GM08714 (cell line): ENCODE measurements around the gene TMEM72.

Experiments used
- H3K4me3 ChIP-seq: fragments of 200-500 bp; sonication (Bioruptor generic); 2 replicates; pipeline ENCODE4 v1.5.1; 2014; ENCODE audit warnings: mild to moderate bottlenecking, low read length, inconsistent platforms
- ZNF274 ChIP-seq: IDR thresholded peaks from 2 replicates; pipeline ENCODE4 v1.6.1; 2012; ENCODE audit warnings: mild to moderate bottlenecking, low read depth, low read length

TMEM72 gene

DNA sequence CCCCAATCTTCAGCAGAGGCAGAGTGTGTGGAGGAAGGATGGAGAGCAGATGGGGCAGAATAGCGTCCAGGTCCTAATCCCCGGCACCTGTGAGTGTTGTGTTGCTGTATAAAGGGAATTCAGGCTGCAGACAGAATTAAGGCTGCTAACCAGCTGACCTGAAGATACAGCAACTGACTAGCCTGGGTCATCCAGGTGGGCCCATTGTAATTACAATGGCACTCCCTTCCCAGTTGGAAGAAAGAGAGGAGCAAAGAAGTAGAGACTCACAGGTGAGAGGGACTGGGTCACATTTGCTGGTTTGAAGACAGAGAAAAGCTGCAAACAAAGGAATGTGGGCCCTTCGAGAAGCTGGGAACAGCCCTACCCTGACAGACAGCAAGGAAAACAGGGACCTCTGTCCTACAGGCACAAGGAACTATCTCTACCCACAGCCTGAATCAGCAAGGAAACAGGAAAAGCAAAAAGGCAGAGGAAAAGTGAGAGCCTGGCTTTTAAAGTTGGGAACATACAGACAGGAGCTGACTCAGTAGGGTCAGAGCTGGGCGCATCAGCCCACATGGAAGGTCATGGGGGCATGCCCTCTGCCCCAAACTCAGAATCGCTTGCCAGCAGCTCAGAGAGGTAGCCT lies 11.6 kb upstream of the TMEM72 start:
- no peak for TF ChIP-seq ZNF274
- no peak overlapping the region for H3K4me3 ChIP-seq

DNA sequence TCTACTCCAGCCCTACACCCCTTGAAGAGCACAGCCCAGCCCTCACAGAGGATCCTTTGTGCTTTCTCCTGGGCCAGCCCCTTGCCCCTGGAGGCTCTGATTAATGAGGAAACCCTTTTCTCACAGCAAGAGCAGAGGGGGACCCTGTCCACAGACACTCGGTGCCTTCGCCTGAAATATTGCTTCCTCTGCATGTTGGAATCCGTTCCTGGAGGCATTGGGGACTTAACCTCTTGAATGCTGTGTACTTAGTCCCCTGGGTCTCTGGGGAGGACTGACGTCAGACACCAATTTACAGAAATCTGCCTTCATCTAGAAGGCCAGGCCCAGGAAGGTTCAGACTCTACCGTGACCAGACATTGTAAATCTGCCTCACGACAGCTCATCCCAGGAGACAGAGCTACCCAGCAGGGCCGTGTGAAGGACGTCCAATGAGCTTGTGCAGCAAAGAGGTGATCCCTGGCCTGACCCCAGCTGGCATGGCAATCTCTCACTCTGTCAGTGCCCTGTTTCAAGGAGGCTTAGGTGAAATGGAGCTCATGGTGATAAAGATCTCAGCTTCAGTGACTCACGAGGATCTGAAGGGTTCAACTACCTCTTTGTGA lies 8.1 kb upstream of the TMEM72 start:
- H3K4me3 ChIP-seq: no peak overlapping the region
- no peak for TF ChIP-seq ZNF274

DNA sequence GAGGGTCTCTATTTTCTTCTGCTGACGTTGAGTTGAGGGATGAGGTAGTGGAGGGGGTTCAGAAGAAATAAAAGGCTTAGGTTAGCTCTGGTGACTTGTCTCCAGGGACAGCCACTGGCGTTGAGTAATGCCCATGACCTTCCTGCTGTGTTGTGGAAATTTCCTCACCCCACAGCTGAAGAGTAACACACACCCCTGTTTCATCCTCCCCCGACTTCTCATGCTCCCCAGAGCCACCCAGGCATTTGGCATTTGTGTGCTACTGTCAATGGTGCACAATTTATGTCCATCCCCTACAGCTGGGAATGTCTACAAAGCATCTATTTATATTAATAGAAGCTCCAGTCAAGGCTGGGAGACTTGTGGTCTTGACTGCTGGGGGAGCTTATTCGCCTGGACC lies 4.7 kb upstream of the TMEM72 start:
- no peak for TF ChIP-seq ZNF274
- H3K4me3 ChIP-seq: no peak overlapping the region

DNA sequence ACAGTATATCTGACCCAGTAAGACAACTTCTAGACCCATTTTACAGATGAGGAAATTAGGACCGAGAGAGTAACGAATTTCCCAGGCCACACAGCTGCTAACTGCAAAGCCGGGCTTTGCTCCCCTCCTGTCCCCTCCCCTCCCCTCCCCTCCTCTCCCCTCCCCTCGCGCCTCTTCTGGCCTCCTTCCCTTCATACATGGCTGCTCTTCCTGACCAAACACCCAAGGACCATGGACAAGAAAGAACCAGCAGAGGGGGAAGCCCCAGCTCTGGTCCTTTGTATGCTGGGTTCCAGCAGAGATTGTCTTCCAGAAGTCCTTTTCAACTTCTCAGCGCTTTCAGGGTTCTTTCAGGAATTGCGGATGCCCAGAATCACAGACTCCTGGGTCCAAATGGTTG lies 3.6 kb upstream of the TMEM72 start:
- TF ChIP-seq ZNF274: no peak

GRCh38 chr10:44908066-44908749 lies 2.9 kb upstream of the TMEM72 start:
- TF ChIP-seq ZNF274: no peak
- no peak overlapping the region for H3K4me3 ChIP-seq

More for the DNA sequence above, 3.6 kb upstream of the TMEM72 start:
- H3K4me3 ChIP-seq: no peak overlapping the region

DNA sequence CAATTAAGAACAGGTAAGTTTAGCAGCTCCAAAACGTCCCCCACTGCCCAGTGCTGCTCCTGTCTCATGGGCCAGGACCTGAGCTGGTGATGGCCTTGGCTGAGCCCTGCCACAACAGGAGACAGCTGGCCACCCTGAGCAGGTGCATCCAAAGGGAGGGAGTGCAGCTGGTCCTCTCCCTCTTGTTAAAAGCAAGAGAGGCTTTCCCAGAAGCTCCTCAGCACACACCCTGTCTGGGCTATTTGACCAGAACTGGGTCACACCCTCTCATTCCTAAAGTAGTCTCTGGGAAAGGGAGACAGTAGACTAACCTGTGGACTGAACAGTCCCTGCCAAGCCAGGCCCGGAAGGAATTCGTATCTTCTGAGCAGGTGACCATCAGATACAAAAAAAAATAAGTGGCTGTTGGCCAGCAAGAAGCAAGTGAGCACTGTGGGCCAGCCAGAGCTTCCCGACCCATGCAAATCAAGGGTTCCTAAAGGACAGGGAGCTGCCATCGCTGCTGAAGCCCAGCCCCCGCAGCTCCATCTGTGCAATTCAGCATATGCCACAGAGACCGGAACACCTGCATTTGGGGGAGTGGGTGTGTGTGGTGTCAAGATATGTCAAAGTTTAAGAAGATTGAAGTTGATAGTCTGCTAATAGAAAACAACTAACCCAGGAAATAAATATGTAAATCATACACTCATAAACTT lies 2.1 kb upstream of the TMEM72 start:
- H3K4me3 ChIP-seq: no peak overlapping the region
- no peak for TF ChIP-seq ZNF274

- no peak overlapping the region for H3K4me3 ChIP-seq
- TF ChIP-seq ZNF274: no peak
Observed at GRCh38 chr10:44909910-44910309, 1.2 kb upstream of the TMEM72 start.

DNA sequence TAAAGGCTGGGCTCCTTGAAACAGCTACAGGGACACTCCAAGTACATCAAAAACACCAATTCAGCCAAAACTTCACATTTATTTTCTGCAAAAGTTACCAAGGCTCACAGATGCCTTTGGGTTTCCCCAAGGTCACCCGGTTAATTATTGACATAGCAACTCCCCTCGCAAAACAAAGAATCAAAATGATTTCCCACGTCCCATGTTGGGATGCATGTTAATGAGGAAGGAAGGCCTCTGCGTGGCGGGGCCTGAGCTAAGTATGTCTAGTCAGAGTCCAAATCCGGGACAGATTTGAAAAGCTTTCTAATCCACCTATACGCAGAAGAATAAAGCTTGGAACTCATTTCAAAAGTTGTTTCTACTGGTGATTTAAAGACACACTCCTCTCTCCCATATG lies 535 bp upstream of the TMEM72 start:
- TF ChIP-seq ZNF274: no peak
- no peak overlapping the region for H3K4me3 ChIP-seq

DNA sequence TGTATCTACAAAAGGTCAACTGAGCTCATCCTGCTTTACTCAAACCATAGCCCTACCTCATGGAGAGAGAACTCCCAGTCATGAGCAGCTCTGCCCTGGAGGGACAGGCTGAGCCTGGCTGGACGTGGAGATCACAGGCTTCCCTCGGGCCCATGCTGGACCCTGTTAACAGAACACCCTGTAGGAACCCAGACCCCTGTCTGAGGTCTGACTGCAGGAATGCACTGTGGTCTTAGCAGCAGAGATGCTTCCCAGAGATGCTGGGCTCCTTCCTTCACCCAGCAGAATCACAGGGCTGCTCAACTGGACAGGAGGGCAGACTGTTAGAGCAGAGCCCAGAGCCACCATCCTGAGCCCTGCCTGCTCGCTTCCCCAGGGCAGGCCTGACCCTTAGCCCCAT lies 814 bp downstream of the TMEM72 start:
- no peak overlapping the region for H3K4me3 ChIP-seq
- TF ChIP-seq ZNF274: no peak

- no peak for TF ChIP-seq ZNF274
- no peak overlapping the region for H3K4me3 ChIP-seq
Observed at GRCh38 chr10:44913350-44914081, 2.4 kb downstream of the TMEM72 start.

- no peak overlapping the region for H3K4me3 ChIP-seq
- TF ChIP-seq ZNF274: no peak
Observed at GRCh38 chr10:44914891-44915290, 3.8 kb downstream of the TMEM72 start.

- TF ChIP-seq ZNF274: no peak
- no peak overlapping the region for H3K4me3 ChIP-seq
Observed at GRCh38 chr10:44916429-44916828, 5.3 kb downstream of the TMEM72 start.

GRCh38 chr10:44917848-44918247 lies 6.7 kb downstream of the TMEM72 start:
- H3K4me3 ChIP-seq: no peak overlapping the region
- TF ChIP-seq ZNF274: no peak

DNA sequence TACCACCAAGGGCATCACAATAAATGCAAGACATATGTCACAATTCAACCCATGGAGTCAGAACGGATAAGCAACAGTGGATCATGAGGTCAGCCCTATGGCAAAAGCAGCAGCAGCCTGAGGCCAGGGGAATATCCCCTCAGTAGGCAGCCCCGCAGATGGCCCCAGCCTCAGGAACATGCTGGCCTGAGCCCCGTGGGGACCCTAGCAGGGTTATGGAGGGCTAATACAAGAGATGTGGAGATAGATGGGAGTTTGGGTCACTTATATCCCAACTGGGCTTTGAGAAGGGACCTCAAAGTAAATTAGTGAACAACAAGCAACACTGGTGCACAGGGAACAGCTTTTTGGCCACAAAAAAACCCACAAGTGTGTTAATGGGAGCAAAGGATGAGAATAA lies 9.1 kb downstream of the TMEM72 start:
- no peak for TF ChIP-seq ZNF274
- no peak overlapping the region for H3K4me3 ChIP-seq

DNA sequence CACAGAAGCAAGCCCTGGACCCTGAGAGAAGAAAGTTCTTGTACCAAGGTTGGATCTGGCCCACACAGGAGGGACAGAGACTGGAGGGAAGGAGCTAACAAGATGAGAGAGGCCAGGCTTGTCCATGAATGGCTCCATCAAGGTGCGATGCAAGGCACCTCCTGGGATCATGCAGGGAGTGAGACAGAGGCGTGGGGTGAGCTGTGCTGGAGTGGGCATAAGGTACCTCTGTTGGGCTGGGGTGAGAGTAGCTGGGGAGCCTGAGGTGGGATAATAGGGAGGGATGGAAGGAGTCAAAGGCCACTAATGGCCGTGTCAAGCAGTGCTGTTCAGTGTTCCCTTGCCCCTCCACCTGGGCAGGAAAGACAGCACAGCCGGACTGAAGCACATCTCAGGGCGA lies 9.9 kb downstream of the TMEM72 start:
- TF ChIP-seq ZNF274: no peak

More for the DNA sequence above, 9.9 kb downstream of the TMEM72 start:
- H3K4me3 ChIP-seq: no peak overlapping the region
